DMS114 treated with DMSO at 0.1 percent for 48 hours (cell line): Measurements from ENCODE around the gene CYP4V2.

ENCODE experiments used
- DNase-seq: peaks from one replicate; lab custom pipeline; 2025; ENCODE audit not compliant: unreplicated experiment; lab: John Stamatoyannopoulos, UW

The CYP4V2 gene

GRCh38 chr4:186172546-186172945 lies 18.8 kb upstream of the CYP4V2 start:
- DNase-seq = no peak

- no peak for DNase-seq
These were observed 3.3 kb upstream of the CYP4V2 start for GRCh38 chr4:186188107-186188506.

GRCh38 chr4:186189656-186190055 lies 1.7 kb upstream of the CYP4V2 start:
- no peak for DNase-seq

- DNase-seq = peak; percentile 40
These were observed 677 bp upstream of the CYP4V2 start for GRCh38 chr4:186190581-186191199.

GRCh38 chr4:186192066-186192612 lies 772 bp downstream of the CYP4V2 start:
- peak; percentile 11 for DNase-seq

GRCh38 chr4:186193851-186194250 lies 2.5 kb downstream of the CYP4V2 start:
- DNase-seq = no peak

- DNase-seq = no peak
These were observed 4.7 kb downstream of the CYP4V2 start for GRCh38 chr4:186196063-186196462.

GRCh38 chr4:186200516-186200915 lies 9.1 kb downstream of the CYP4V2 start:
- no peak for DNase-seq

- no peak for DNase-seq
These were observed 9.6 kb downstream of the CYP4V2 start for GRCh38 chr4:186201010-186201409.

- DNase-seq = peak; percentile 10
These were observed 10.3 kb downstream of the CYP4V2 start for GRCh38 chr4:186201535-186202230.

GRCh38 chr4:186202490-186203140 lies 11.2 kb downstream of the CYP4V2 start:
- DNase-seq = no peak

GRCh38 chr4:186203406-186203805 lies 12.0 kb downstream of the CYP4V2 start:
- DNase-seq = no peak

- DNase-seq = no peak
These were observed 12.8 kb downstream of the CYP4V2 start for GRCh38 chr4:186204103-186204559.

- no peak for DNase-seq
These were observed 13.3 kb downstream of the CYP4V2 start for GRCh38 chr4:186204686-186205085.

- DNase-seq = no peak
These were observed 13.8 kb downstream of the CYP4V2 start for GRCh38 chr4:186205156-186205555.

GRCh38 chr4:186216465-186217024 lies 25.2 kb downstream of the CYP4V2 start:
- no peak for DNase-seq

GRCh38 chr4:186217733-186218293 lies 26.4 kb downstream of the CYP4V2 start:
- DNase-seq = no peak

- DNase-seq = no peak
These were observed 30.3 kb downstream of the CYP4V2 start for GRCh38 chr4:186221624-186222023.

- DNase-seq = no peak
These were observed 34.5 kb downstream of the CYP4V2 start for GRCh38 chr4:186225848-186226247.

GRCh38 chr4:186226521-186227189 lies 35.3 kb downstream of the CYP4V2 start:
- DNase-seq = no peak

GRCh38 chr4:186227221-186227620 lies 35.9 kb downstream of the CYP4V2 start, which contains the start of gene KLKB1:
KLKB1 (plus strand) TSS chr4:186227507; CDS start chr4:186228196, 689 bp downstream.
- no peak for DNase-seq
